HG02642 (cell line): ENCODE measurements around the gene HSD17B10.
A peak's percentile ranks its signal among the peaks of the same experiment; 100 is the strongest.
"Not testable (repeated sequence)": the region's sequence is repeated elsewhere in the genome, so short reads cannot be mapped to it uniquely, and the experiment has no call there.

Experiments
- ATAC-seq: cut with Tn5 transposase; IDR thresholded peaks from one replicate; pipeline ENCODE4 v1.9.1; 2021; ENCODE audit warnings: mild to moderate bottlenecking; ENCODE audit not compliant: unreplicated experiment, poor library complexity

Gene HSD17B10

GRCh38 chrX:53438174-53438831, 4.1 kb upstream of the HSD17B10 start:
- no peak for ATAC-seq

DNA sequence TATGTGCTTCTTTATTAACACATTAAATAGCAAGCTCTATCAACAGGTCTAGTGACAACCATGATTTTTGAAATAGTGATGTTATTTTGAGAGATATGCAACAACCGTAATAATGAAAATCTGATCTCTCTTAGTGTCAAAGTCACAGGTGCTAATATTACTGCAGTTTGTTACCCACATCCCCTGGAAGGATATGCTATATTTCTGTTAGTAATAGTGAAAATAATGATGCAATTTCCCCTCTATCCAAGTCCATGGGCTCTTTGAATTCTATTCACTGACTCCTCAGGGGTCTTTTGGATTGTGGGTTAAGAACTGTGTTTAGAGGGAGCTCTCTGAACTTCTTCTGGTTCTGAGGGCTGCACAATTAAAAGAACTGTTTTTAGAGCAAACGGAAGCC, 3.0 kb upstream of the HSD17B10 start:
- ATAC-seq: no peak

- ATAC-seq: peak; percentile 67
These were observed 1.8 kb upstream of the HSD17B10 start for GRCh38 chrX:53435997-53436396.

- no peak for ATAC-seq
These were observed 3.9 kb downstream of the HSD17B10 start for GRCh38 chrX:53430231-53430630.

- ATAC-seq: no peak
These were observed 4.4 kb downstream of the HSD17B10 start for GRCh38 chrX:53429755-53430154.

- ATAC-seq: no peak
These were observed 11.3 kb downstream of the HSD17B10 start, which contains the start of gene RIBC1 for GRCh38 chrX:53422861-53423306. Gene RIBC1 (plus strand): TSS chrX:53422873. CDS start chrX:53426277, 3,404 bp downstream.

DNA sequence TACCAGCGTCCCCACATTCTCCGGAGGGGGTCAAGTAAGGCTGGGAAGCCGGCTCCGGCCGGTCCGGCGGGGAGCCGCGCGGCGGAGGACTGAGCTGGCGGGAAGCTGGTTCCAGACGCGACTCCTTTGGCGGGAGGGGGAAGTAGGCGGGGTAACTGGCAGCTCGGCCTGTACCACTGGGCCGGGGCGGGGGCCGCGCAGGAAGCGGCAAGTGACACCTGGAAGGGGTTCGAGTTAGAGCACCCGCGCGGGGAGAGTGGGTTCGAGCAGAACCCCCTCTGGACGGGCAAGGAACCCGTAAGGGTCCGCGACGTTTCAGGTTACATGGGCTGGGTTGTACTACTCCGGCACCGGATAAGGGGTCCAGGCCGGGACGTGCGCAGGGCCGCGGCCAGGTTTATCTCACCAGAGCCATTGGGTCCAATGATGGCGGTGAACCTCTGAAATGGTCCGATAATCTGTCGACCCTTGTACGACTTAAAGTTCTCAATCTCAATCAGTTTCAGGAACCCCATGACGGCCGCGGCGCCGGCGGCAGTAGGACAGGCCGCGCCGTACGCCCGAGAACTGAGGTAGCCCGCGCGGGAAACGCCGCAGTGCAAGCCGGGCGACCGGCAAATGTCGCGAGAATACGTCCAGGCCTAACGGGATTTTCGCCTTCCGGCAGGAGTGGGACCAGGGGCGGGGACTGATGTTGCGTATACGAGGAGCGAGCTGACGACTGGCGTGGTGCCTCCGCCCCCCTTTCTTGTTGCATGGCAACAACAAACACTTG, 11.9 kb downstream of the HSD17B10 start, which contains the start of gene SMC1A:
Gene SMC1A, minus strand, starts transcription at position 569 of the 775 bp plus-strand sequence. Its CDS starts 54 bp downstream, at position 515.
- ATAC-seq: peak; percentile 96

DNA sequence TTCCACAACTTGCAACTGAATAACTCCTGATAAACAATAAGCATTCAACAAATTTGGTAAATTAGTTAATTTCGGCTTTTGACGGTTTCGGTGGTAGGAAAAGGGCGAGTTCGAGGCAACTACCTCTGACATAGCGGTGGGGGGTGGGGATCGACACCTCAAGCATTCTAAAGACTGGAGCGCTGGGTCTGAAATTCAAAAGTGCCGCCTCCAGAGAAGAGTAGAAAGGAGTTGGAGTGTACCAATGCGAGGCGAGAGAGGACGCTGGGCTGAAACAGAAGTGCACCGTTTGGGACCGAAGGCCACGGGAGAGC, 12.4 kb downstream of the HSD17B10 start:
- no peak for ATAC-seq

- ATAC-seq: no peak
These were observed 13.0 kb downstream of the HSD17B10 start for GRCh38 chrX:53421125-53421524.

DNA sequence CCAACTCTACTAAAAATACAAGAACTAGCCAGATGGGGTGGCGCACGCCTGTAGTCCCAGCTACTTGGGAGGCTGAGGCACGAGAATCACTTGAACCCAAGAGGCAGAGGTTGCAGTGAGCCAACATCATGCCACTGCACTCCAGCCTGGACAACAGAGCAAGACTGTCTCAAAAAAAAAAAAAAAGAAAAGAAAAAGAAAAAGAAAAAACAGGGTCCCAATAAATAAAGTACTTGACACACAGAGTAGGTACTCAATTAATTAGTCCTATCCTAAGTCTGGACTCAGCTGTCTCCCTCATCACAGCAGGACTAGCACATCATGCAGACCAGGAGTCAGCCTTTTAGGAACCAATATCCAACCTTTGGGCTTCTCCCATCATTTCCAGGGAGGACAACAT, 13.8 kb downstream of the HSD17B10 start:
- ATAC-seq: not testable (repeated sequence)

GRCh38 chrX:53412446-53412845, 21.7 kb downstream of the HSD17B10 start:
- no peak for ATAC-seq

- ATAC-seq: no peak
These were observed 30.6 kb downstream of the HSD17B10 start for GRCh38 chrX:53403535-53403934.

DNA sequence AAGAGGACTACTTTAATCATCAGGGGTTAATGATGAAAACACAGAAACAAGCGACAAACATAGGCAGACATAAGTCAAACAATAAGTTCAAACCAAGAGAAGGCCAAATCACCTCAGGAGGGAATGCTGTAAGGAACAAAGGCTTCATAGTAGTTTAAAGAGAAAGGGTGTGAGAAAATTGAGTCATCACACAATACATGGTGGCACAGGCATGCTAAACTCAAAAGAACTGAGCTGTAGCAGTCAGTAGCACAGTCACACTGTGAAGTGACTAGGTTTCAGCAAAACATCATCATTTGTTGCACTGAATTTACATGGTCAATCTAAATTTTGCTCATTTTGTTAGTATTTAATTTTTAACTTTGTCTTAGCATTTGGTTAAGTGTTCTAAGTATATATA, 36.0 kb downstream of the HSD17B10 start:
- ATAC-seq: no peak

- ATAC-seq: no peak
These were observed 38.4 kb downstream of the HSD17B10 start for GRCh38 chrX:53395605-53396298.

GRCh38 chrX:53383376-53384076, 50.6 kb downstream of the HSD17B10 start:
- ATAC-seq: no peak
